ENCODE measurements around the gene TEX22.

- TF ChIP-seq, protein P1, sequence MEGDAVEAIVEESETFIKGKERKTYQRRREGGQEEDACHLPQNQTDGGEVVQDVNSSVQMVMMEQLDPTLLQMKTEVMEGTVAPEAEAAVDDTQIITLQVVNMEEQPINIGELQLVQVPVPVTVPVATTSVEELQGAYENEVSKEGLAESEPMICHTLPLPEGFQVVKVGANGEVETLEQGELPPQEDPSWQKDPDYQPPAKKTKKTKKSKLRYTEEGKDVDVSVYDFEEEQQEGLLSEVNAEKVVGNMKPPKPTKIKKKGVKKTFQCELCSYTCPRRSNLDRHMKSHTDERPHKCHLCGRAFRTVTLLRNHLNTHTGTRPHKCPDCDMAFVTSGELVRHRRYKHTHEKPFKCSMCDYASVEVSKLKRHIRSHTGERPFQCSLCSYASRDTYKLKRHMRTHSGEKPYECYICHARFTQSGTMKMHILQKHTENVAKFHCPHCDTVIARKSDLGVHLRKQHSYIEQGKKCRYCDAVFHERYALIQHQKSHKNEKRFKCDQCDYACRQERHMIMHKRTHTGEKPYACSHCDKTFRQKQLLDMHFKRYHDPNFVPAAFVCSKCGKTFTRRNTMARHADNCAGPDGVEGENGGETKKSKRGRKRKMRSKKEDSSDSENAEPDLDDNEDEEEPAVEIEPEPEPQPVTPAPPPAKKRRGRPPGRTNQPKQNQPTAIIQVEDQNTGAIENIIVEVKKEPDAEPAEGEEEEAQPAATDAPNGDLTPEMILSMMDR (conservative IDR thresholded peaks at IDR 0.05; ENCODE audit: low read length), result no peak
- no peak for TF ChIP-seq EZH2phosphoT487 (IDR thresholded peaks at IDR 0.05; ENCODE audit: borderline replicate concordance)
These were observed 61.8 kb downstream of the TEX22 start for GRCh38 chr14:105460116-105460515.

Data from Loucy (cell line).